Epidermal melanocyte (primary cell): ENCODE results near the gene PELI1.
"Not testable (repeated sequence)": the region's sequence is repeated elsewhere in the genome, so short reads cannot be mapped to it uniquely, and the experiment has no call there.

ENCODE experiments used
- DNase-seq: peaks from one replicate; pipeline ENCODE4 v3.0.0; 2011; ENCODE audit warnings: low spot score; ENCODE audit not compliant: insufficient read length

PELI1 gene

GRCh38 chr2:64123740-64124139, 20.5 kb downstream of the PELI1 start:
- no peak for DNase-seq

DNA sequence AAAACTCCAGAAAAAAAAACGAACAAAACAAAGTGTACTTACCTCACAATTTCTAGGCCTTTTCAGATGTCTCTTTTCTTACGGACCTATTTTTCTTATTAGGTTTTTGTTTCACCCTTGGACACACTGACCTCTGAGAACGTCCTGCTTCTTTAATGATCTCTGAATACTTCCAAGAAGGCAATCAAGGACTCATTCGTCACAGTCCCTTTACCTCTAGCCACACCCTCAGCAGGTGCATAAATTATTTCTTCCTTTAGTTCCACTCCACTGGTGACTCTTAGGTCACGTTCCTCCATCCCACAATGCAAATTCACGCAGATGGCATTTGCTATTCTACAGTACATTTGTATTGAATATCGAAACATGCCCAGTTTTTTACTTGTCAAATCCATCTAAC, 21.9 kb downstream of the PELI1 start:
- no peak for DNase-seq

DNA sequence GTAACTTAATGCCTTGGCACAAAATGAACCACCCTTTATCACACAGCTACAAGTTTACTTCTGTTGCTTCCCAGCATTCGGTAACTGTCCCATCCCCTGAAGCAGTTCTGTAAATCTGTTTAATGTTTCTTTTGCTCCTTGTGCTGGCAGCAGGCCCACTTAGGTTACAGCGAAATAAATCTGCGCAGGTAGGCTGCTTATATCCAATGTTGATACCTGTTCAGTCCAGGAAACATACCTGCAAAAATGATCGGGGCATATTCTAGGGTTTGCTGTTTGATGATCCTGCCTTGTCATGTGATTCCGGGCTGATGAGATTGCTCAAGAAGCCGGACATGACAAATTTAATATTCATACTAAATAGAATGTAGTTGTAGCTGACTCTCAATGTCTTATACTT, 23.3 kb downstream of the PELI1 start:
- no peak for DNase-seq

DNA sequence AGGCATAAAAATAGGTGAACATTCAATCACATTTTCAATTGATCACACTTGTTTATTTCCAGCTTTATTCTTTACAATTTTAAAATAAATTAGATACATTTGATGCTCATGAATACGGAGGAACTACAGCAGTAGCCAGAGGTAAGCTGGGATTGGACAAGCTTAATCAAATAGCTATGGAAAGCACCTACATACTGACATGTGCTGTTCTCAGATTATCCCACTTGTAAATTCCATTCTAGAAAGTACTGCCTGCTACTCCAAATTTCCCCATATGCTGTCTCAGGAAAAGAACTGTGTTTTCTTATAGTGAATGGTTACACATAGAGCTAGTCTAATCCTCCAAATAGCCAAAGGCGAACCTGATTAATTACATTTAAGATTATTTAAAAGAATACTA, 24.2 kb downstream of the PELI1 start:
- DNase-seq = no peak

DNA sequence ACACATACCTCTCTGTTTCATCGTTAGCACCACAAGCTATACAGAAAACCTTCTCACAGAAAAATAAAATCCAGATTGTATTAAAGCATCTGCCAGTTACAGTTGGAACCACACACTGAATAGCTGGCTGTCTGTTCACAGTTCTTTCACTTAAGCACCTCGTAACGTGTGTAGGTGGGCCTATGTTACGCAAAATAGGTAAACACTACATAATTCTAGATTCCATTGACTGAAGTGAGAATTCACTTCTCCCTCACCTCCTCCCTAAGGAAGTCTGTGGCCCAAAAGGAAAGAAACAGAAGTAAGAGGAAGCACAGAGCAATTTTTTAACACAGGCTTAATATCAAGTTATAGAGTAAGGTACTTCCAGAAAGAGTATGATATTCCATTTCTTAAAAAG, 24.9 kb downstream of the PELI1 start:
- no peak for DNase-seq

DNA sequence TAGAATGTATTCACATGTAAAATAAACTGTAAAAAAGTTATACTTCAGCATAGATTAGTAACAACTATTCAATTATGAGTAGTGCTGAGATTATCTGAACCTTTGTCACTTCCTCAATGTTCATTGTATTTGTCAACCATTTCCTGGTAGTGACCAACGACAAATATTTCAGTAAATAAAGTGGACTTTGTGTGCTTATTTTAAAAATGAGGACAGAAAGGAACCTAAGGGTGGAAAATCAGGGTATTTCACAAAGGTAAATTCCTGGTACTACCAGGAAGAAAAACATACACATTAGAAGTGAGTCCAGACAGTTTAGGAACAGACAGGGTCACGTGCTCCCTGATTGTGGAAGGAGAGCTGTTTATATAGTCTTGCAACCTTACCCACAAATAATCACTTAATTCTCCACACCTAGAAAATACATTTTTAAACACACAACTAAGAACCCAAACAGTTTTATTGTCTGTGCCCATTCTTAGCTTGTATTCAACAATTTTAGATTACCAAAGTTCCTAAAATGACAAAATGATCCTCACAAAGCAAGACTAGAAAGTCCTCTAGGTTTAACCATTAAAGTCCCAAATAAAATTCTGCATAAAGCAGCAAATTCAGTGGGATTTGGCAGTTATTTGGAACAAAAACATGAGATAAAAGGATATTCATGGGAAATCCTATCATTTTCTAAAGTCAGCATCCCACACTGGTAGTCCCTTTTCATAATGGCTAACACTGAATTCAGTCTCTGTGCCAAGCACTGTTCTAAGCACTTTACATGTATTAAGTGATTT, 28.2 kb downstream of the PELI1 start:
- no peak for DNase-seq

GRCh38 chr2:64114912-64115277, 29.3 kb downstream of the PELI1 start:
- DNase-seq = no peak

DNA sequence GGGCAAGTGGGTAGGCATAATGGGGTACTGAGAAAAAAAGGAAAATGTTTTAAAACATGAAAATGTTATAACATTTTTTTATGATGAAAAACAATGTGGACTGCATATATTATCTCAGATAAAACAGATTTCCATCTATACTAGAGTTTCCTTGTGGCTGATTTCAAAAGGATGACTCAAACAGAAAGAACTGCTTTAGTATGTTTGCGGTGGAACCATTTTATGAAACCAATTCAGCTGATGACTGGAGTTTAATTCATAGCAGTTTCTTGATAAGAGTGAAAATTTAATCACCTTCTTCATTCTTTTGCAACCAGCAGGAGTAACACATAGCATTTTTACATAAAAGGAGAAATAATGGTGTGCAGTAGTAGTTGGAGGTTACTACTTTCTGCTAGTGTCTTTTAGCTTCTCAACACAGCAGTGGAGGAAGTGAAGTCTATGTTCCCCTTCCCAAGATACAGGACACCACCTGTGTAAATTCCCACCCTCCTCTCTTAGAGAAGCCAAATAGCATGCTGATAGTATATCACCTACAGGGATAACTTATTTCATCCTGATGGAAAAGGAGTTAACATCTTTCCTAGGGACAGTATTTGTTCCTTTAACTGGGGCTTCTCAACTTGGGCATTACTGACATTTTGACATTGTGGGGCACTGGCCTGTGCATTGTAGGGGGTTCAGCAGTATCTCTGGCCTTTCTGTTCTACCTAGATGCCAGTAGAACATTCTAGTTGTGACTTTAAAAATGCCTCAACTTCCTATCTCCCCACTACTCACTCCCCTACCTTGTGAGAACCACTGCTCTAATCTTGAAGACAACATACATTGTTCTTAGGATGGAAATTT, 29.9 kb downstream of the PELI1 start:
- peak; percentile 23 for DNase-seq

GRCh38 chr2:64112016-64112415, 32.2 kb downstream of the PELI1 start:
- DNase-seq = no peak

DNA sequence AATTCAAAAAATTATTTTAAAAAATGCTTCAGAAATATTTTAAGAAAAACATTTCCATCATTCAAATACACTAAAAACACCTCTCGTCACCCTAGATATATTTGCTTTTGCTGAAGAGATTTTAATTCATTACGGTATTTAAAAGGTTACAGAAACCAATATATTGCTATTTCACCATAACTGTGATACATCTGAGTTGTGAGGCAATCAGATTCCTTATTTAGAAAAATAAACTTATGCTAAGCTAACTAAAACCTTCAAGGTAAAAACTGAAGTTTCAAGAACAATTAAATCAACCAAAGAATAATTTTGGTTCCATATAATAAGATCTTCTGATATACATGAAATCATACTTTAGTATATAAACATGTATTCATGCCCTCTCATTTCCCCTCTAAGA, 32.8 kb downstream of the PELI1 start:
- no peak for DNase-seq

DNA sequence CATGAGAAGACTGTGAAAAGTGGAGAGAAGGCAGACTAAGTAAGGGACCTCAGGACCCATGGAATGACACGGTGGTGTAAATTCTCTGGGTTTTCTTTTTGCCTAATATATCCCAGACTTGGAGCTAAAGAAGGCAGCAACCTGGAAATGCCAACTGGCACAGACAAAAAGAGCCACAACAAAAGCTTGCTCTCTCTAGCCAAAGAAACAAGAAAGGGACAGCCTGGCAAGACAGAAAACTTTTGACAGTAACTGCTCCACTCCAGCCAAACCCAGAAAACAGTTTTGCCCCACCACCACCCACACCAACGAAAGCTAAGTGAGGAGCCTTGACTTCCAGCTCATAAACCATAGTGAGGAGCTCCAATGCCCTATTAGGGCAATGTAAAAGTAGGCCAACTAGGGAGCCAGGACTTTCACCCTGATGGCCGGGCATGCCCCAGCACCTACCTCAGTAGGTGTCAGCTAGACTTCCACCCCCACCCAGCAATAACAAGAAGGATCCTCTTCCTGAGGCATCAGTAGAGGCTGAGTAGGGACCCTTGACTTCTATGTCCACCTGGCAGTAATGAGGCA, 35.5 kb downstream of the PELI1 start:
- no peak for DNase-seq

- DNase-seq = no peak
These were observed 37.7 kb downstream of the PELI1 start for GRCh38 chr2:64106481-64106880.

DNA sequence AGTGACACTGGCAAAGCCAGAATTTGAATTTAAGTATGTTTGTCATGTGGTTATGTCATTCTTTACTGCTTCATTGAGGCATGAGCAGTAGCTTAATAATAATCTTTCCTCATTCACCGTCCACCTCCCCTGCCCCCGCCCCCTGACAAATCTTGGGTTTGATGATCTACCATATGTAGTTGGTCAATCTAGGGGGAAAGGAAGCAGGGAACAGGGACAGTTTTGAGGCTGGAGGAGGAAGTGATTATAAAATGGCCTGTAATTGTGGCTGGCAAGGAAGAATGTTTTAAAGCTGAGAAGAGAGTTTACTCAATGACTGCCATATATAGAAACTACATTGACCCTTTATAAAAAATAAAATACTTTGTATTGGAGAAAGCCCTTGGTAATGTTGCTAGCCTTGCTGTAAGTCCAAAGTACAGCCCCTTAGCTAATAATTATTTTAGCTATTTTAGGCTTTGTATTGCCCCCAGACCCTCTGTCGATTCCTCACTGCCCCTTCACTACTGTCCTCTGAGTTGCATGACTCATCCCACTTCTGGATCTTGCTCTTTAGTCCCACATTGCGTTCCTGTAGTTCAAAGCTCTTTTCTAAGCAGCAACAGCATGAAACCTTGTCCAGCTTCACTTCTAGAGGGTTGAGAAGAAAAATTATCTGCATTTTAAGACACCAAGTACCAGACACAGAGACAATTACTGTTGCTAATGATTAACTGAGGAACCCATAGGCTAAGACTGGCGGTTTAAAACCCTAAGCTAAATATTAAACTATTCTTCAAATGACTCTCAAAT, 38.4 kb downstream of the PELI1 start:
- no peak for DNase-seq

DNA sequence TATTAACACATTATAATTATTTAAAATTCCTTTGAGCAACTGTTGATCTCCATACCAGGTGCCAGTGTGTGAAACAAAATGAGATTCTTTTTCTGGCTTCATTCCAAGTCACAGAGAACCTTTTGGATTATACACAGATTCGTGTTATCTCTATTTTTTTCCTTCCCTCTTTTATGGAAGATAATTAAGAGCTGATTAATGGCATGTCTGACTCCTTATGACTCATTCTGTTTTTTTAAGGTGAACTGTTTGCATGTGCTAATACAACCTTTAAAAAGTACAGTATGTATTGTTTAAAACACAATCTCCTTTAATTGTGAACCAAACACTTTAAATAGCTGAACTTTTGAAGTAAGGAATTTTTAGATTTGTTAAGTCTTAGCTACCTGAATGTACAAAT, 39.3 kb downstream of the PELI1 start:
- DNase-seq = no peak

GRCh38 chr2:64102736-64103135, 41.5 kb downstream of the PELI1 start:
- not testable (repeated sequence) for DNase-seq

GRCh38 chr2:64101141-64101591, 43.1 kb downstream of the PELI1 start:
- DNase-seq = no peak

- DNase-seq = not testable (repeated sequence)
These were observed 43.6 kb downstream of the PELI1 start for GRCh38 chr2:64100584-64100983.

DNA sequence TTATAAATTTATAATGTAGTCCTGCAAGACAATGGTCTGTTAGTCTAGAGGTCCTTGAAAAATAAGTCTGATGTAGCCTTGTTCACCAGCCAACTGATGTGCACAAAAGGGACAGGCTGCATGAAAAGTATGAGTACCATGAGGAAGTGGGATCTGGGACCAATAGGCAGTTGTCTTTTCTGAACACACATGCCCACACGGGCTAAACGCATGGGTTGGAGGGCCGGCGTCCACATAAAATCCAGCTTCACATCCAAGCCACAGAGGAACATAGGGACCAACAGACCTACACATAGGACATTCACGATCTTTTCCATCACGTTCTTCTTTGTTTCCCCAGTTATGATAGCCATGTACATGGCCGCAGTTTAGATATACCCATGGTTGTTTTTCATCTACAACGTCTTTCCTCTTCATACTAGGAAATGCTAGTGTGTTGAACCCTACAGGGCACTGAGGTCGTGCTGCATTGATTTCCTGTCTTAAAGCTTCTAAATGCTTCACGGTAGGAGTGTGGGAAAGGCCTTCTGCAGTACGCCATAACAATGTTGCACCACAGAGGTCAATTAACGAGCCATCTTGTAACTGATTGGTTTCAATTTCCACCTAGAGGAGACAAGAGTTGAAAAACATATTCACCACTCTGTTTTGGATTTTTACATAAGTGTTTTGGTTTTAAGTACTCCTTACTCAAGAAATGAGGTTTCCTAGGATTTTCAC, 49.4 kb downstream of the PELI1 start:
- no peak for DNase-seq

- DNase-seq = no peak
These were observed 50.9 kb downstream of the PELI1 start for GRCh38 chr2:64093341-64093740.

GRCh38 chr2:64092502-64092901, 51.7 kb downstream of the PELI1 start:
- DNase-seq = no peak

GRCh38 chr2:64090264-64090663, 54.0 kb downstream of the PELI1 start:
- no peak for DNase-seq
